Kidney glomerular epithelial cell (primary cell): ENCODE results near the gene XRCC3.

ENCODE experiments used
- DNase-seq: peaks from one replicate; lab custom pipeline; 2025; lab: John Stamatoyannopoulos, UW

XRCC3 gene

DNA sequence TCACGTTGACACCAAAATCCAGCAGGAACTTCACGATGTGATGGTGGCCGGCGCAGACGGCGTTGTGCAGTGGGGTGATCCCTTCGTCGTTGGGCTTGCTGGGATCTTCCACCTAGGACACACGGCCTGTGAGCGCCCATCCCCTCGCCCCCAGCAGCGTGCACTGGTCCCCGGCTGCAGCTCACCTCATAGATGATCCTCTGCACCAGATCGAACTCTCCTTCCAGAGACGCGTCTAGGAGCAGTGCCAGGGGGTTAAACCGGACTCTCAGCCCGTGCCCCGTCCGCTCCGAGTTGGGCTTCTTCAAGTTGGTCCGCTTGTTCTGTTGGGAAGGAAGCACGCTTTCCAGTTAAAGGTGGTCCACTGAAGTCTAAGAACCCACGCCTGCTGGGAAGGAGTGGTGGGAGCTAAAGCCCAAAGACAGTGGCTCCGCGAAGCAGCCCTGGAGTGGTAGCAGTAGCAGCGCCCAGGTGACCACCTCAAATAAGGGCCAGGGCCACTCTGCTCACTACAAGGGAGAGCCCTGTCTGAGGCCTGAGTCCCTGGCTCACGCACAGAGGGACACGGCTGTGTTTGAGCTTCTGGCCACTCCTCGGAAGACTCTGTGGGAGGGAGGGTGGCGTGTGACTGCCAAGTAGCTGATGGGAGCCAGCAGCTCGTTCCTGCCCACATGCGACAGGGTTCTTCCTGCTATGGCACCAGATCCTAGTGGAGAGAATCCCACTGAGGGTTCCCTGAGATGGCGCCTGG, 23.6 kb upstream of the XRCC3 start:
- no peak for DNase-seq

- no peak for DNase-seq
Measured at GRCh38 chr14:103738166-103738565, 22.9 kb upstream of the XRCC3 start.

- no peak for DNase-seq
Measured at GRCh38 chr14:103737432-103738045, 22.3 kb upstream of the XRCC3 start.

DNA sequence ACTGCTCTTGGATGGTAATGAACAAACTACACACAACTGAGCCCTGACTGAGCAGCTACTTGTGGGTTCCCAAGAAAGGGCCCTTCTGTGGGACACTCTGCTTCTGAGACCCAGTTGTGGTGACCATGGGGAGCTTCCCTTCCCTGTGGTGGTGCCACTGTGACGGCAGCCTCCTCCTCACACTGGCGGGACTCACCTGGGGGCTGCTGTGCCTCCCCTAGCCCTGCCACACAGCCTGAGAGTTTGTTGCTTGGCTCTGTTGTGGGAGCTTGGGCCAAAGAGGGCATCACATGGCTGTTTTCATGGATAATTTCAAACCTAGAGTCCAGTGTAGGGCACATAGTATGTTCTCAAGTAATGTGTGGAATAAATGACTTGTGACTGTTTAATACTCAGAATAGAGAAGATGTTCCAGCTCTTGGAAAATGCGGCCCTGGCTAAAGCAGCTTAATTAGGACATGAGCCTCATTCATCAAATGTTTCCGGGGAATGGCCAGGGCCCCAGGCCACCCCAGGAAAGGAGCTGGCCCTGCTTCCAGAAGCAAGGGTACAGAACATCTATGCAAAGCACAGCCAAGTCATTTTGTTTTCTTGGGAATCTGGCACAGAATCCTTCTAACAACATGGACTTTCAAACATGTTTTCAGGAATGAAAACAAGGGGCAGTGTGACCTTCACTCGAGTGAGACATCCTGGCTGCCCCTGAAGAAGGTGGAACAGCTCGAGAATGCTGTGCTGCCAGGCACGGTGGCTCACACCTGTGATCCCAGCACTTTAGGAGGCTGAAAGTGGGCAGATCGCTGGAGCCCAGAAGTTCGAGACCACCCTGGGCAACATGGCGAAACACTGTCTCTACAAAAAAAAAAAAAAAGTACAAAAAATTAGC, 21.5 kb upstream of the XRCC3 start:
- no peak for DNase-seq

- no peak for DNase-seq
Measured at GRCh38 chr14:103735815-103736545, 20.7 kb upstream of the XRCC3 start.

GRCh38 chr14:103735439-103735814, 20.2 kb upstream of the XRCC3 start:
- no peak for DNase-seq

GRCh38 chr14:103735022-103735421, 19.8 kb upstream of the XRCC3 start:
- no peak for DNase-seq

GRCh38 chr14:103734081-103734888, 19.0 kb upstream of the XRCC3 start:
- DNase-seq = no peak

- DNase-seq = no peak
Measured at GRCh38 chr14:103733651-103734050, 18.4 kb upstream of the XRCC3 start.

DNA sequence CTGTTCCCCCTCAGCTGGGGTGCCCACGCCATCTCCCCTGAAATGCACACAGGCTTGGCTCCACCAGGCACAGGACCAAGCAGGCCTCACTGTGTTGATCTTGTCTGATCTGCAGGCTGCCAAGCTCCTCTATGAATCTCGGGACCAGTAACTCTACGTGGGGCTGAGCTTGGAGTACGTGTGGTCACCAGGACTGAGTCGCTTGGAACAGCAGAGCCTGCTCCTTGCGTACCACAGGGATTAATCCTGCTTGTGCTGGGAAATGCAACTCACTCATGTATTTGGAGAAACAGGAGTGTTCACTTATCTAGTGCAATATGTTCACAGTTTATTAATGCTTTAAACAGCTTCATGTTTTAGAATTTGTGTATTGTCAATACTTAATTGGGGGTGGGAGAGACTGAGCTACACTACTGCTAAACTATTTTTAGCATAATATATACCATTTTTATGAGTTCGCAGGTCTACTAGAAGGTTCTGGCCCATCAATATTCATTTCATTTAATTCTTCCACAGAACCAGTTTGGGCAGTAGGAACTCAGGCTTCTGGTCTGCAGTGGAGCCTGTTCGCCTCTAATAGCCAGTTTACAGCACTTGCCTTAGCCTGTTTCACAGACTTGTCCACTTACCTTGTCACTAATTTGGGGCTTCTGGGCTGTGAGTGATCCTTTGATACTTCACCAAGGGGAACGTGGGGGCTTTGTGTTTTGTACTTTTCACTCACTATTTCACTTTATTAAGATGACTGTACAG, 17.8 kb upstream of the XRCC3 start:
- no peak for DNase-seq

- no peak for DNase-seq
Measured at GRCh38 chr14:103731916-103732867, 16.9 kb upstream of the XRCC3 start.

DNA sequence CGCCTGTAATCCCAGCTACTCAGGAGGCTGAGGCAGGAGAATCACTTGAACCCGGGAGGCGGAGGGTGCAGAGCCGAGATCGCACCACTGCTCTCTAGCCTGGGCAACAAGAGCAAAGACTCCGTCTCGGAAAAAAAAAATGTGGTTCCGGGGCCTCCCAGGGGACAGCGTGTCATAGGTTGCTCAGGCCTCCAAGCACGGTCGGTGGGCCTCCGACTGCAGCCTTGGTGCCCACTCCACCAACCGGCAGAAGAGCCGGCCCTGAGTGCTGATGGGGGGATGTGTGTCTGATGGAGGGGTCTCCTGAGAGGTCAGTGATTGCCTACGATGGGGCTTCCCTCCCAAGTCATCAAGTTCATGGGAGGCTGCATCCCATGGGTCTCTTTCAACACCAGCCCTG, 16.2 kb upstream of the XRCC3 start:
- DNase-seq = no peak

DNA sequence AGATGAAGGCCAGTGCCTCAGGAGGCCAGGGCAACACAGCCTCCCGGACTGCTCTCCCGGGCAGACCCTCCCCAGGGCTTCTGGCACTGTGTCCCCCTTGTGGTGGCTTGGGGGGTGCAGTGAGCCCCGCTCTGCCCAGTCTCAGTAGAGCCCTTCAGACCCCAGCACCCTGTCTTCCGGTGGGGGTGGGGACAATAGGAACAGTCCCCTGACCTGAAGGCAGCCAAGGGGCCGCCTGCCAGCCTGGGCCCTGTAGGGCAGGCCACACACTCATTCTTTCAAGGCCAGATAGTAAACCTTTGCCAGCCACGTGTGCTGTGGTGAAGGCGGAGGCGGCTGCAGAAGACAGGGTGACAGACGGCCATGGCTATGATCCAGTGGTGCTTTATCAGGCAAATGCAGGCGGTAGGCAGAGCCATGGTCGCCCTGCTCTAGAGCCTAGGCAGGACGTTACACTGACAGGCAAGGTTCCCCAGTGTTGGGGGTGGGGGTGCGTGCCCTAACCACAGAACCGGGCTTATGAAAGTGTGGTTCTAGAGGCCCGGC, 15.3 kb upstream of the XRCC3 start:
- DNase-seq = no peak

GRCh38 chr14:103729496-103730448, 14.5 kb upstream of the XRCC3 start:
- DNase-seq = no peak

- DNase-seq = no peak
Measured at GRCh38 chr14:103728721-103729120, 13.5 kb upstream of the XRCC3 start.

DNA sequence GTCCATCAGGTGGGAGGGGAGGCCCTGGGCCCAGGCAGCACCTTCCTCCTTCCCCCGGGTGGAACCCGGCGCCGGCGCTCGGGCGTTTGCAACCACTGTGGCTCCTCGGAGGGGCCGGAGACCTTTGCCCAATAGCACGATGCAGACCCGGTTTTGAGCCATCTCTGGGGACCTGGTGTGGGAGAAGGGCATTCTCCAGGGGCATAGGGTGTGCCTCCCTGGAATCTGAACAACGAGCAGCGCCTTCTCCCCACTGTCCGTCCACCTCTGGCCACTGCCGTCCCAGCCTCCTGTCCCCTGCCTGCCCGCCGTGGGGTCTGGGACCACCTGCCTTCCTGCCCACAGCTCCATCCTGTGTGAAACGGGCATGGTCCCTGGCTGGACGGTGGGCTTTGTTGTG, 12.9 kb upstream of the XRCC3 start:
- no peak for DNase-seq

GRCh38 chr14:103727313-103727980, 12.2 kb upstream of the XRCC3 start:
- no peak for DNase-seq
